Mesendoderm (in vitro differentiated cells): Measurements from ENCODE around the gene FRMD4A.
A peak's percentile ranks its signal among the peaks of the same experiment; 100 is the strongest.

Source experiments
- DNase-seq: peaks from one replicate; pipeline ENCODE4 v3.0.0; 2013
- H2AK5ac ChIP-seq: 2 replicates; pipeline ENCODE4 v1.6.1; 2013; ENCODE audit warnings: low read length, inconsistent platforms
- H2BK120ac ChIP-seq: 2 replicates; pipeline ENCODE4 v1.6.1; 2013; ENCODE audit warnings: low read depth, mild to moderate bottlenecking, low read length, moderate library complexity, mixed read lengths
- H2BK15ac ChIP-seq: replicated peaks from 2 replicates; pipeline ENCODE4 v1.6.1; 2013; ENCODE audit warnings: low read depth, mild to moderate bottlenecking, moderate library complexity
- H2BK5ac ChIP-seq: 2 replicates; pipeline ENCODE4 v1.6.1; 2013; ENCODE audit warnings: low read length, inconsistent platforms
- H3K18ac ChIP-seq: 2 replicates; pipeline ENCODE4 v1.6.1; 2013; ENCODE audit warnings: mild to moderate bottlenecking, low read length, mixed read lengths
- H3K23ac ChIP-seq: one replicate; pipeline ENCODE4 v1.6.1; 2013; ENCODE audit warnings: low read length
- H3K27ac ChIP-seq: 2 replicates; pipeline ENCODE4 v1.5.1; 2013; ENCODE audit warnings: low read depth, mild to moderate bottlenecking, inconsistent platforms, low read length, moderate library complexity
- H3K27me3 ChIP-seq: 2 replicates; pipeline ENCODE4 v1.6.1; 2013; ENCODE audit warnings: low read length, control low read depth, mild to moderate bottlenecking, inconsistent platforms; ENCODE audit not compliant: insufficient read depth, poor library complexity
- H3K36me3 ChIP-seq: 2 replicates; pipeline ENCODE4 v1.6.1; 2013; ENCODE audit warnings: low read length, inconsistent platforms; ENCODE audit not compliant: control insufficient read depth, insufficient read depth
- H3K4ac ChIP-seq: one replicate; pipeline ENCODE4 v1.6.1; 2013; ENCODE audit warnings: low read depth, mild to moderate bottlenecking, low read length, moderate library complexity
- H3K4me1 ChIP-seq: 2 replicates; pipeline ENCODE4 v1.6.1; 2013; ENCODE audit warnings: low read depth, low read length, inconsistent platforms; ENCODE audit not compliant: control insufficient read depth
- H3K4me2 ChIP-seq: 2 replicates; pipeline ENCODE4 v1.6.1; 2013; ENCODE audit warnings: low read length
- H3K4me3 ChIP-seq: 2 replicates; pipeline ENCODE4 v1.5.1; 2013; ENCODE audit warnings: mild to moderate bottlenecking, low read length
- H3K56ac ChIP-seq: one replicate; pipeline ENCODE4 v1.6.1; 2013; ENCODE audit warnings: low read length
- H3K79me1 ChIP-seq: 2 replicates; pipeline ENCODE4 v1.6.1; 2013; ENCODE audit warnings: low read length, inconsistent platforms
- H3K79me2 ChIP-seq: 2 replicates; pipeline ENCODE4 v1.6.1; 2013; ENCODE audit warnings: mild to moderate bottlenecking, low read length; ENCODE audit not compliant: control insufficient read depth, insufficient read depth
- H3K9ac ChIP-seq: 2 replicates; pipeline ENCODE4 v1.6.1; 2013; ENCODE audit warnings: low read length, inconsistent platforms
- H4K5ac ChIP-seq: one replicate; pipeline ENCODE4 v1.6.1; 2013; ENCODE audit warnings: low read length
- H4K8ac ChIP-seq: one replicate; pipeline ENCODE4 v1.6.1; 2013; ENCODE audit warnings: low read depth, mild to moderate bottlenecking, control low read depth, low read length, moderate library complexity
- WGBS: extraction: QIAGEN DNeasy Blood & Tissue Kit; methylation state at CpG from one replicate; pipeline ENCODE4 v1.1.7; 2013; ENCODE audit warnings: low lambda C conversion rate, missing lambda C conversion rate; ENCODE audit not compliant: insufficient coverage; ENCODE audit errors: extremely low coverage; 5-methylcytosine and 5-hydroxymethylcytosine counted together

The FRMD4A gene

GRCh38 chr10:14326581-14326980, 4.1 kb downstream of the FRMD4A start:
- no CpG with 5 or more reads among the region's 8 CpGs for WGBS
- H3K4ac ChIP-seq: no peak overlapping the region
- H2BK120ac ChIP-seq: no peak overlapping the region

DNA sequence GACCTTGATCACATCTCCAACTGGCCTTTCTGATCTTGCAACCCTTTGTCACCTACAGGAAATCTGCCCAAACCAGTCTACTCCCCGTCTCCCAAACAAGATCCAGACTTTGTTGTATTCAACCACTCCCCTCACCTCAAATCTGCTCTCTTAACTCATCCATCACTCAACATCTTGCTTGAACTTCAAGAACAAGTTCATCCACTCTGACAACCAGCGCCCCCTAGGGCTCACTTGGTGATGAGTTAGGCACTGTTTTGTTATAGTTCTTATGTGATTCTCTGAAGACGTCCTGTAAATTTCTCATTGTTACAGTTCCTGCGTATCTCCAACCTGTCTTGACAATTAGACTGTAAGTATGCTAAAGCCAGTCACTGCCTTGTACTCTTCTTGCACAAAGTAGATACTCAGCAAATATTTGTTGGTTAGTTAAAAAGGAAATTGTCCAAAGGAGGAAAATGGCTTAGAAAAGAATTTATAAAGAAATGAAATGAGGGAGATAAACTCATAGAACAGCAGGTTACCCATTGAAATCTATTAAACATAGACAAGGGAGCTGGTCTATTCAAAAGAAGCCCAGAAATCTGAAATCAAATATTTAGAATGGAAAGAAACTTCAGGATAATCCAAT, 5.3 kb downstream of the FRMD4A start:
- Histone ChIP-seq H4K8ac (no peak overlapping the region), H3K4me2 (no peak overlapping the region), H3K79me2 (no peaks in the 10 kb centered on the region), H3K36me3 (no peaks in the 10 kb centered on the region), H3K79me1 (no peaks in the 10 kb centered on the region), H3K27ac (no peak overlapping the region), H2BK120ac (no peak overlapping the region), H4K5ac (no peak overlapping the region), H2BK5ac (no peak overlapping the region), H2AK5ac (no peak overlapping the region), H3K23ac (no peak overlapping the region), H3K4me1 (peaks cover 3% of the 10 kb centered on the region), H2BK15ac (no peak overlapping the region), H3K4ac (no peak overlapping the region), H3K9ac (no peak overlapping the region), H3K4me3 (no peak overlapping the region), H3K27me3 (no peaks in the 10 kb centered on the region), H3K56ac (no peak overlapping the region), H3K18ac (no peak overlapping the region)
- DNase-seq: peak; percentile 74
- WGBS: no CpG with 5 or more reads among the region's 4 CpGs

More at GRCh38 chr10:14326581-14326980, 4.1 kb downstream of the FRMD4A start:
- DNase-seq: no peak
- Histone ChIP-seq H2BK15ac (no peak overlapping the region), H3K4me1 (peaks cover 3% of the 10 kb centered on the region), H2BK5ac (no peak overlapping the region), H3K18ac (no peak overlapping the region), H3K23ac (no peak overlapping the region), H3K56ac (no peak overlapping the region), H3K36me3 (no peaks in the 10 kb centered on the region), H3K79me2 (no peaks in the 10 kb centered on the region), H4K8ac (no peak overlapping the region), H3K27ac (no peak overlapping the region), H3K4me3 (no peak overlapping the region), H4K5ac (no peak overlapping the region), H2AK5ac (no peak overlapping the region), H3K9ac (no peak overlapping the region), H3K4me2 (no peak overlapping the region), H3K79me1 (no peaks in the 10 kb centered on the region), H3K27me3 (no peaks in the 10 kb centered on the region)

GRCh38 chr10:14322526-14323188, 8.1 kb downstream of the FRMD4A start:
- Histone ChIP-seq H3K79me1 (no peaks in the 10 kb centered on the region), H3K23ac (no peak overlapping the region), H3K36me3 (no peaks in the 10 kb centered on the region), H2BK120ac (no peak overlapping the region), H3K4me1 (no peaks in the 10 kb centered on the region), H3K79me2 (no peaks in the 10 kb centered on the region), H4K8ac (no peak overlapping the region), H3K18ac (no peak overlapping the region), H3K9ac (no peak overlapping the region), H3K4me3 (no peak overlapping the region), H3K4ac (no peak overlapping the region), H2AK5ac (no peak overlapping the region), H3K4me2 (no peak overlapping the region), H2BK5ac (no peak overlapping the region), H2BK15ac (no peak overlapping the region), H4K5ac (no peak overlapping the region), H3K27me3 (no peaks in the 10 kb centered on the region), H3K27ac (no peak overlapping the region), H3K56ac (no peak overlapping the region)
- DNase-seq: no peak
- no CpG with 5 or more reads among the region's 5 CpGs for WGBS

DNA sequence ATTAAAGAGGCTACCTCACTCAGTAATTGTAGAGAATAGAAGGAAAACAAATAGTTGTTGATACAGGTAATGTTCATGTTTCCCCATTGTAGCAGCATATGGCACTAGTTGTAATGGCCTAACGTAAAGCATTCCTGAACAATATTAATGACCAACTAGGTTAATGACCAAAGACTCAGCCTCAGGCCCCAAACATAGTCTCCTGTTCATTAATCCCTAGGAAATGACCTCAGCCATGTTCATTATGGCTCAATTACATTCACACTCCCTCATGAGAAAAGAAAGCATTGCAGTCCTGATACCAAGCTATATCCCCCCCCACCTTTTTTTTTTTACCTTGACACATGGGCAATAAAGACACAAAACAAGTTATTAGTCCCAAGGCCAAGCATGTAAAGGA, 12.7 kb downstream of the FRMD4A start:
- Histone ChIP-seq H2BK120ac (no peak overlapping the region), H3K79me2 (no peaks in the 10 kb centered on the region), H3K4me2 (no peak overlapping the region), H3K4me3 (no peak overlapping the region), H3K18ac (no peak overlapping the region), H3K36me3 (no peaks in the 10 kb centered on the region), H2AK5ac (no peak overlapping the region), H3K23ac (no peak overlapping the region), H3K4ac (no peak overlapping the region), H4K5ac (no peak overlapping the region), H4K8ac (no peak overlapping the region), H3K4me1 (no peaks in the 10 kb centered on the region), H3K27ac (no peak overlapping the region), H3K56ac (no peak overlapping the region), H2BK5ac (no peak overlapping the region), H3K27me3 (no peaks in the 10 kb centered on the region), H2BK15ac (no peak overlapping the region), H3K9ac (no peak overlapping the region), H3K79me1 (no peaks in the 10 kb centered on the region)
- no CpG with 5 or more reads among the region's 1 CpG for WGBS
- DNase-seq: no peak

DNA sequence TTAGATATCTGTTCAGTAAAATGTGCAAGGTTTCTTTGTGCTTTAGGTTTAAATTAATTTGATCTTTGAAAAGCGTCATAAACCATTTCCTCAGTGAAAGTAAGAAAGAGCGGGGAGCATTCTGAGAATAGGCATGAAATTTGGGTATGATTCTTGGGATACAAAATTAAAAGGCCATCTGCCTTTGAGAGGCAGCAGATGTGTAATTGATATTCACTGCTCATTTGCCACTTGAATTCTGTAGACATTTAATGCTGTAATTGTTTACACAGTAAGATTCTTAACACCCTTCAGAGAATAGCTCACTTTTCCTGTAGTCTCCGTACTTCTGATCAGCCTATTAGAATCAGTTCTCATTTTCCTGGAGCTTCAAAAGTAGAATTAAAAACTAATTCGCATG, 18.7 kb downstream of the FRMD4A start:
- H3K36me3 ChIP-seq: no peaks in the 10 kb centered on the region
- no peak overlapping the region for H3K4me2 ChIP-seq
- WGBS: no CpG with 5 or more reads among the region's 4 CpGs
- no peak overlapping the region for H3K56ac ChIP-seq
- no peak overlapping the region for H3K18ac ChIP-seq
- no peak overlapping the region for H2BK15ac ChIP-seq
- no peak overlapping the region for H3K27ac ChIP-seq
- H3K79me1 ChIP-seq: no peaks in the 10 kb centered on the region
- H4K5ac ChIP-seq: no peak overlapping the region
- no peaks in the 10 kb centered on the region for H3K4me1 ChIP-seq
- H2BK5ac ChIP-seq: no peak overlapping the region
- no peak overlapping the region for H2AK5ac ChIP-seq
- no peak overlapping the region for H2BK120ac ChIP-seq
- DNase-seq: no peak
- no peak overlapping the region for H3K9ac ChIP-seq
- H3K23ac ChIP-seq: no peak overlapping the region
- no peak overlapping the region for H3K4ac ChIP-seq
- H3K4me3 ChIP-seq: no peak overlapping the region
- H4K8ac ChIP-seq: no peak overlapping the region
- H3K79me2 ChIP-seq: no peaks in the 10 kb centered on the region
- no peaks in the 10 kb centered on the region for H3K27me3 ChIP-seq
